CD14-positive monocyte (primary cell): ENCODE results near the gene UGGT2. TPM values are rescaled to one million over a fixed set of nuclear protein-coding genes. Genes with fewer than 3 reads are reported as not detected.
A peak's percentile ranks its signal among the peaks of the same experiment; 100 is the strongest.
"Not testable (repeated sequence)": the region's sequence is repeated elsewhere in the genome, so short reads cannot be mapped to it uniquely, and the experiment has no call there.

Experiments
- DNase-seq, 3 donors: peaks; one replicate each; pipeline ENCODE4 v3.0.0-alpha.2; 2011 to 2022
- H2AFZ ChIP-seq: 2 replicates; pipeline ENCODE4 v1.6.0; 2012; ENCODE audit warnings: mild to moderate bottlenecking, low read depth, low read length, inconsistent platforms; ENCODE audit not compliant: insufficient read depth, poor library complexity, severe bottlenecking
- H3K27ac ChIP-seq, 2 donors: 1 replicate in 1 of 2; 2 replicates in 1 of 2; pipeline ENCODE4 v1.5.1; 2012 to 2013; ENCODE audit warnings: low read length in 2 of 2, control low read depth in 1 of 2, inconsistent platforms in 1 of 2, low read depth in 1 of 2, mild to moderate bottlenecking in 1 of 2
- H3K27me3 ChIP-seq, 2 donors: one replicate each; pipeline versions ENCODE4 v1.6.0 to v1.6.1; 2011 to 2013; ENCODE audit warnings: low read length in 2 of 2; ENCODE audit not compliant: control insufficient read depth in 2 of 2, insufficient read depth in 2 of 2
- H3K36me3 ChIP-seq, 2 donors: replicated peaks in 1 of 2; 1 replicate in 1 of 2; 2 replicates in 1 of 2; pipeline versions ENCODE4 v1.5.1 to v1.6.1; 2012 to 2013; ENCODE audit warnings: low read length in 2 of 2, control low read depth in 1 of 2, inconsistent platforms in 1 of 2, mild to moderate bottlenecking in 1 of 2; ENCODE audit not compliant: insufficient read depth in 2 of 2, control insufficient read depth in 1 of 2
- H3K4me1 ChIP-seq, 2 donors: 1 replicate in 1 of 2; 2 replicates in 1 of 2; pipeline versions ENCODE4 v1.5.1 to v1.6.1; 2012 to 2013; ENCODE audit warnings: low read length in 2 of 2, control low read depth in 1 of 2, inconsistent platforms in 1 of 2, mild to moderate bottlenecking in 1 of 2, moderate library complexity in 1 of 2; ENCODE audit not compliant: insufficient read depth in 2 of 2, control insufficient read depth in 1 of 2
- H3K4me2 ChIP-seq: replicated peaks from 2 replicates; pipeline ENCODE3; 2012; ENCODE audit warnings: low read length, moderate library complexity, mild to moderate bottlenecking; ENCODE audit not compliant: poor library complexity, severe bottlenecking; ENCODE audit errors: extremely low read depth
- H3K4me3 ChIP-seq, 3 experiments: fragments of 200-600 bp in 1 of 3; sonication (generic) in 1 of 3; replicated peaks in 1 of 3; 1 replicate in 2 of 3; 2 replicates in 1 of 3; pipeline ENCODE4 v1.5.1; 2011 to 2013; ENCODE audit warnings: low read length in 3 of 3, mild to moderate bottlenecking in 3 of 3, control low read depth in 2 of 3, low read depth in 2 of 3, inconsistent platforms in 1 of 3, moderate library complexity in 1 of 3
- H3K79me2 ChIP-seq: 2 replicates; pipeline ENCODE4 v1.6.0; 2012; ENCODE audit warnings: mild to moderate bottlenecking, control low read depth, inconsistent platforms, low read length, moderate library complexity; ENCODE audit not compliant: insufficient read depth
- H3K9ac ChIP-seq: 2 replicates; pipeline ENCODE4 v1.6.0; 2017; ENCODE audit warnings: low read length, mild to moderate bottlenecking; ENCODE audit not compliant: insufficient read depth, poor library complexity, severe bottlenecking
- H3K9me3 ChIP-seq, 2 donors: replicated peaks in 1 of 2; 1 replicate in 1 of 2; 2 replicates in 1 of 2; pipeline versions ENCODE4 v1.5.1 to v1.6.1; 2012 to 2013; ENCODE audit warnings: low read length in 2 of 2, control low read depth in 1 of 2; ENCODE audit not compliant: control insufficient read depth in 1 of 2, insufficient read depth in 1 of 2
- H4K20me1 ChIP-seq: 2 replicates; pipeline ENCODE4 v1.6.0; 2012; ENCODE audit warnings: mild to moderate bottlenecking, low read length, control low read depth, moderate library complexity; ENCODE audit not compliant: insufficient read depth
- H3K27ac Mint-ChIP-seq, 7 donors: one replicate each; pipeline ENCODE4 v1.8.0; 2020; ENCODE audit warnings: mild to moderate bottlenecking in 7 of 7, mixed read lengths in 7 of 7, moderate library complexity in 6 of 7, inconsistent platforms in 2 of 7
- H3K27me3 Mint-ChIP-seq, 3 donors: one replicate each; pipeline ENCODE4 v1.8.0; 2021 to 2022; ENCODE audit warnings: low read depth in 3 of 3, mild to moderate bottlenecking in 3 of 3, mixed read lengths in 3 of 3, moderate library complexity in 3 of 3, inconsistent platforms in 1 of 3
- H3K36me3 Mint-ChIP-seq, 2 donors: one replicate each; pipeline ENCODE4 v1.8.0; 2020; ENCODE audit warnings: mixed read lengths in 2 of 2, inconsistent platforms in 1 of 2, mild to moderate bottlenecking in 1 of 2
- H3K4me1 Mint-ChIP-seq: one replicate; pipeline ENCODE4 v1.8.0; 2020; ENCODE audit warnings: mild to moderate bottlenecking, mixed read lengths
- H3K4me3 Mint-ChIP-seq, 2 donors: one replicate each; pipeline ENCODE4 v1.8.0; 2020; ENCODE audit warnings: mild to moderate bottlenecking in 2 of 2, mixed read lengths in 2 of 2, moderate library complexity in 1 of 2
- H3K9me3 Mint-ChIP-seq, 7 donors: one replicate each; pipeline ENCODE4 v1.8.0; 2020 to 2022; ENCODE audit warnings: mixed read lengths in 7 of 7, mild to moderate bottlenecking in 6 of 7, moderate library complexity in 6 of 7, inconsistent platforms in 2 of 7
- CTCF ChIP-seq: fragments of 200-600 bp; IDR thresholded peaks from one replicate; pipeline ENCODE4 v1.8.0; 2022; ENCODE audit warnings: antibody characterized with exemption, mild to moderate bottlenecking
- WGBS: methylation state at CpG from one replicate; pipeline ENCODE4 v1.1.5; 2013; ENCODE audit warnings: missing lambda C conversion rate; ENCODE audit not compliant: insufficient coverage; 5-methylcytosine and 5-hydroxymethylcytosine counted together
- intact Hi-C, 2 donors: fragments of 100-400 bp; cut with micrococcal nuclease; formaldehyde crosslinking; loops; one replicate each; pipeline versions ENCODE4 v1.15.0 to v1.15.1; 2023
- polyA plus RNA-seq, 3 donors: library from polyadenylated mRNA; depleted of rRNA in 1 of 3; unstranded in 2 of 3; stranded (reverse) in 1 of 3; fragments of 300-500 nt in 2 of 3; fragments of >200 nt in 1 of 3; fragmentation: Illumina TruSeq in 2 of 3; gene quantifications; 1 replicate in 2 of 3; 2 replicates in 1 of 3; pipeline ENCODE4 v1.2.3, GENCODE V29; 2012 to 2021

Gene UGGT2
- polyA plus RNA-seq, 3 donors: 4.0 to 6.3 (median 5.6) TPM

GRCh38 chr13:95793018-95793555 lies 260.1 kb downstream of the UGGT2 start:
- H3K9me3 Mint-ChIP-seq: peaks cover 0 to 8% (median 0%) of the 10 kb centered on the region in 7 donors
- no peak overlapping the region for H3K27ac ChIP-seq
- DNase-seq: no peak
- H3K4me1 ChIP-seq: no peaks in the 10 kb centered on the region
- no peak overlapping the region for H3K4me3 ChIP-seq
- H3K9ac ChIP-seq: no peak overlapping the region
- H3K27ac Mint-ChIP-seq: peak overlapping the region in 3 of 7 donors; percentile 35 to 50 (median 42)
- H3K36me3 ChIP-seq: peaks cover 46 to 80% of the 10 kb centered on the region in 2 donors
- no peak overlapping the region for H3K4me2 ChIP-seq
- H3K4me3 Mint-ChIP-seq: no peak overlapping the region
- no peaks in the 10 kb centered on the region for H3K9me3 ChIP-seq
- no peaks in the 10 kb centered on the region for H3K27me3 ChIP-seq
- no peaks in the 10 kb centered on the region for H3K4me1 Mint-ChIP-seq
- intact Hi-C loops: no loop called here
- no peak for TF ChIP-seq CTCF
- no peak overlapping the region for H2AFZ ChIP-seq
- 100% methylated on average over 1 of the region's 3 CpGs for WGBS
- no peaks in the 10 kb centered on the region for H3K79me2 ChIP-seq
- peaks cover 13% of the 10 kb centered on the region for H4K20me1 ChIP-seq
- H3K36me3 Mint-ChIP-seq: peaks cover 71 to 79% of the 10 kb centered on the region in 2 donors
- no peaks in the 10 kb centered on the region for H3K27me3 Mint-ChIP-seq

- WGBS: 96% methylated on average over 4 of the region's 7 CpGs
These were observed 262.0 kb downstream of the UGGT2 start for GRCh38 chr13:95791084-95791722.

GRCh38 chr13:95789315-95789714 lies 263.9 kb downstream of the UGGT2 start:
- H3K27ac ChIP-seq, H3K27me3 Mint-ChIP-seq, H3K4me3 Mint-ChIP-seq, H2AFZ ChIP-seq, H3K4me2 ChIP-seq, DNase-seq, H3K79me2 ChIP-seq, H3K4me1 Mint-ChIP-seq, H3K9ac ChIP-seq, H3K4me3 ChIP-seq, H3K27me3 ChIP-seq, H3K9me3 Mint-ChIP-seq, intact Hi-C loops, H3K9me3 ChIP-seq, H3K4me1 ChIP-seq: not testable (repeated sequence)
- H3K36me3 ChIP-seq: peaks cover 70 to 100% of the 10 kb centered on the region in 2 donors
- H4K20me1 ChIP-seq: peaks cover 18% of the 10 kb centered on the region
- Mint-ChIP-seq H3K36me3 (peaks cover 84 to 91% of the 10 kb centered on the region in 2 donors), H3K27ac (peak overlapping the region in 1 of 7 donors; percentile 51)

More at GRCh38 chr13:95791084-95791722, 262.0 kb downstream of the UGGT2 start:
- no peak overlapping the region for H2AFZ ChIP-seq
- no peak for TF ChIP-seq CTCF
- H4K20me1 ChIP-seq: peaks cover 15% of the 10 kb centered on the region
- Mint-ChIP-seq H3K4me3 (no peak overlapping the region), H3K27me3 (no peaks in the 10 kb centered on the region), H3K36me3 (peaks cover 83 to 87% of the 10 kb centered on the region in 2 donors), H3K4me1 (no peaks in the 10 kb centered on the region), H3K27ac (peak overlapping the region in 1 of 7 donors; percentile 7), H3K9me3 (peaks cover 0 to 8% (median 0%) of the 10 kb centered on the region in 7 donors)
- no peaks in the 10 kb centered on the region for H3K27me3 ChIP-seq
- no peaks in the 10 kb centered on the region for H3K79me2 ChIP-seq
- no peak overlapping the region for H3K4me2 ChIP-seq
- no peak overlapping the region for H3K27ac ChIP-seq
- H3K9ac ChIP-seq: no peak overlapping the region
- no peaks in the 10 kb centered on the region for H3K4me1 ChIP-seq
- H3K9me3 ChIP-seq: no peaks in the 10 kb centered on the region
- no peak overlapping the region for H3K4me3 ChIP-seq
- intact Hi-C loops: no loop called here
- H3K36me3 ChIP-seq: peaks cover 65 to 94% of the 10 kb centered on the region in 2 donors
- DNase-seq: no peak
